Mammary epithelial cell (primary cell): ENCODE measurements around the gene THSD7A.

Experiments used
- CTCF ChIP-seq, 2 donors: IDR thresholded peaks in 1 of 2; conservative IDR thresholded peaks in 1 of 2; 2 replicates each; pipeline ENCODE4 v1.5.1; 2011 to 2012; ENCODE audit warnings: inconsistent platforms in 2 of 2, low read length in 2 of 2, mild to moderate bottlenecking in 2 of 2, control low read depth in 1 of 2, low read depth in 1 of 2; ENCODE audit not compliant: insufficient read depth in 1 of 2; ENCODE audit errors: extremely low read depth in 1 of 2
- EZH2 ChIP-seq: IDR thresholded peaks from 2 replicates; pipeline ENCODE4 v1.6.1; 2012; ENCODE audit warnings: low read length, inconsistent platforms, borderline replicate concordance

GRCh38 chr7:11743016-11743415 is 89.0 kb downstream of the THSD7A start:
- TF ChIP-seq CTCF (conservative IDR thresholded peaks at IDR 0.05 in 1 of 2, IDR thresholded peaks at IDR 0.05 in 1 of 2; ENCODE audit: extremely low read depth in 1 of 2, insufficient read depth in 1 of 2, low read depth in 1 of 2, low read length in 2 of 2) (no peak), EZH2 (no peak)
